ENCODE results near the gene HNRNPM.

HNRNPM gene

GRCh38 chr19:8525401-8525684, 80.6 kb downstream of the HNRNPM start:
- TF ChIP-seq CTCF (IDR thresholded peaks at IDR 0.05; ENCODE audit: low read depth, low read length) = peak; percentile 27
- DNase-seq (ENCODE audit: extremely low read depth, low read depth) = no peak

- peak; percentile 78 for DNase-seq (ENCODE audit: extremely low read depth, low read depth)
- no peak for TF ChIP-seq CTCF (IDR thresholded peaks at IDR 0.05; ENCODE audit: low read depth, low read length)
These were observed 81.7 kb downstream of the HNRNPM start for GRCh38 chr19:8526345-8527091.

- no peak for TF ChIP-seq CTCF (IDR thresholded peaks at IDR 0.05; ENCODE audit: low read depth, low read length)
- no peak for DNase-seq (ENCODE audit: extremely low read depth, low read depth)
These were observed 83.7 kb downstream of the HNRNPM start for GRCh38 chr19:8528500-8528899.

GRCh38 chr19:8529369-8530006, 84.7 kb downstream of the HNRNPM start:
- no peak for DNase-seq (ENCODE audit: extremely low read depth, low read depth)
- TF ChIP-seq CTCF (IDR thresholded peaks at IDR 0.05; ENCODE audit: low read depth, low read length) = no peak

DNA sequence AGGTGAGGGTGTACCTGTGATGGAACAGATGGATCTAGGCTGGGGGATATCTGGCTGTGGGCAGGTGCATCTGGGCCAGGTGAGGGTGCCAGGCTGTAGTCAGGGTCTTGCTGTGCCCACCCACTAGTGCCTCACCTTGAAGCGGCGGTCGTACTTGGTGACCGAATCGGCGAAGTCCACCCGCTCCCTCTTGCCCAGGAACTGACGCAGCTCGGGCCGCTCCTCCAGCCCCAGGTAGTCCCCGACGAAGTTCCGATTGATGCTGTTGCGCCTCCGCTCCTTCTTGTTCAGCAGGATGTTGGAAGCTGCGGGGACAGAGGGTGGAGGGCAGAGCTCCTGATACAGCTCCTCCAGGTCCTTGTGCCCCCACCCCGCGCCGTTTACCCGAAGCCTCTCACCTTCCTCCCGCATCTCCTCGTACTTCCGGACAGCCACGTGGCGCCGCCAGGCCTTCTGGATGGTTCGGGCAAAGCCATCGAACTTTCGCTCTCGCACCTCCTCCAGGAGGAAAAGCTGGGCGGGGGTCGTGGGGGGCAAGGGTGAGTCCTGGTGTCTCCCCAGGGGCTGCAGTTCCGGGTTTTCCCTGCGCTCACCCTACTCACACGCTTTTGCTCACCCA, 85.4 kb downstream of the HNRNPM start:
- TF ChIP-seq CTCF (IDR thresholded peaks at IDR 0.05; ENCODE audit: low read depth, low read length) = no peak
- DNase-seq (ENCODE audit: extremely low read depth, low read depth) = no peak

- TF ChIP-seq CTCF (IDR thresholded peaks at IDR 0.05; ENCODE audit: low read depth, low read length) = no peak
- DNase-seq (ENCODE audit: extremely low read depth, low read depth) = no peak
These were observed 86.7 kb downstream of the HNRNPM start for GRCh38 chr19:8531470-8531869.

DNA sequence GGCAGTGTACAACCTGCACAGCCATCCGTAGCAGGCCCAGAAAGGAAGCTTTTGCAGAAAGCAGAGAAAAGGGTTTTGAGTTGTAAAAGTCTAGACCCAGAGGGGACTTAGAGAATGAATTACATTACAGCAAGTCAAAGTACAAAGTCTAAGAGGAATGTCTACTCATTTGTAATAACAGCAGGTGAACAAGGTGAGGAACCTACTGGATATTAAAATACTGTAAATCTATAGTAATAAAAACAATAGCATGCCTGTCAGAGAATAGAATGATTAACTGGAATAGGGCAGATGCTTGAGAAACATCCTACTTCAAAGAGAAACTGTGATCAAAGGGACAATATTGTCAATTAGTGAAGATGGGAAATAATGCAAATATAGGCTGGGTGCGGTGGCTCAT, 87.5 kb downstream of the HNRNPM start:
- TF ChIP-seq CTCF (IDR thresholded peaks at IDR 0.05; ENCODE audit: low read depth, low read length) = no peak

More for the DNA sequence above, 87.5 kb downstream of the HNRNPM start:
- no peak for DNase-seq (ENCODE audit: extremely low read depth, low read depth)
